ENCODE results near the gene LTN1.

GRCh38 chr21:28975397-28975796 is 17.3 kb downstream of the LTN1 start:
- TF ChIP-seq CTCF (IDR thresholded peaks at IDR 0.05; ENCODE audit: insufficient read depth, low read depth, low read length) (no peak), EZH2 (IDR thresholded peaks at IDR 0.05; ENCODE audit: insufficient read depth, low read length) (no peak)

Measured in astrocyte (in vitro differentiated cells and primary cell).